Small intestine (tissue), 7 donors: ENCODE results near the gene SHROOM3. TPM values are rescaled to one million over a fixed set of nuclear protein-coding genes. Genes with fewer than 3 reads are reported as not detected.
"Not testable (repeated sequence)": the region's sequence is repeated elsewhere in the genome, so short reads cannot be mapped to it uniquely, and the experiment has no call there.

Source experiments
- DNase-seq, 2 donors: peaks; one replicate each; pipeline versions ENCODE4 v3.0.0 to v3.0.0-alpha.2; 2013
- FAIRE-seq: peaks from 2 replicates; lab custom pipeline; 2012; peaks lifted over from hg19 to GRCh38; lab: Jason Lieb, UNC
- H3K27ac ChIP-seq, 3 donors: one replicate each; pipeline ENCODE4 v1.5.1; 2013; ENCODE audit warnings: low read length in 2 of 3, mild to moderate bottlenecking in 2 of 3, control low read depth in 1 of 3, inconsistent platforms in 1 of 3, low read depth in 1 of 3, moderate library complexity in 1 of 3
- H3K27me3 ChIP-seq, 3 donors: one replicate each; pipeline ENCODE4 v1.6.1; 2013; ENCODE audit warnings: low read length in 3 of 3, inconsistent platforms in 1 of 3; ENCODE audit not compliant: control insufficient read depth in 3 of 3, insufficient read depth in 3 of 3
- H3K36me3 ChIP-seq, 3 donors: one replicate each; pipeline ENCODE4 v1.6.1; 2013; ENCODE audit warnings: low read length in 3 of 3, inconsistent platforms in 1 of 3, low read depth in 1 of 3, mild to moderate bottlenecking in 1 of 3, moderate library complexity in 1 of 3; ENCODE audit not compliant: control insufficient read depth in 3 of 3, insufficient read depth in 2 of 3
- H3K4me1 ChIP-seq, 3 donors: one replicate each; pipeline ENCODE4 v1.6.1; 2013; ENCODE audit warnings: low read length in 2 of 3, inconsistent platforms in 1 of 3, low read depth in 1 of 3, mild to moderate bottlenecking in 1 of 3, moderate library complexity in 1 of 3; ENCODE audit not compliant: control insufficient read depth in 3 of 3, insufficient read depth in 2 of 3
- H3K4me3 ChIP-seq, 3 donors: one replicate each; pipeline ENCODE4 v1.5.1; 2013; ENCODE audit warnings: low read length in 3 of 3, control low read depth in 1 of 3, inconsistent platforms in 1 of 3, low read depth in 1 of 3, mild to moderate bottlenecking in 1 of 3, moderate library complexity in 1 of 3
- H3K9me3 ChIP-seq, 2 donors: one replicate each; pipeline ENCODE4 v1.6.1; 2013; ENCODE audit warnings: low read depth in 1 of 2, low read length in 1 of 2; ENCODE audit not compliant: control insufficient read depth in 2 of 2, insufficient read depth in 1 of 2
- WGBS, 3 donors: extraction: QIAGEN DNeasy Blood & Tissue Kit; methylation state at CpG; one replicate each; pipeline ENCODE4 v1.1.7; 2013; 5-methylcytosine and 5-hydroxymethylcytosine counted together
- polyA plus RNA-seq, 4 donors: library from polyadenylated mRNA; stranded (reverse) in 3 of 4; unstranded in 1 of 4; fragments of 200-250 nt in 3 of 4; fragments of 120-200 nt in 1 of 4; gene quantifications; one replicate each; pipeline versions ENCODE4 v1.2.1 to v1.2.3, GENCODE V29; 2013
- donor health status: healthy with polysubstance abuse.
- donor health status: control.
- donor health status: control.
- donor health status: Bipolar disorder and iron deficiency.
- donor health status: healthy.

The SHROOM3 gene
- polyA plus RNA-seq, 4 donors, result 21.6 to 52.5 (median 27.8) TPM

GRCh38 chr4:76410636-76411035 lies 24.4 kb upstream of the SHROOM3 start:
- Histone ChIP-seq H3K4me1 (no peaks in the 10 kb centered on the region), H3K36me3 (no peaks in the 10 kb centered on the region), H3K27me3 (no peaks in the 10 kb centered on the region), H3K4me3 (no peak overlapping the region), H3K9me3 (no peaks in the 10 kb centered on the region), H3K27ac (peak overlapping the region in 1 of 3 donors; percentile 30)
- 53 to 66% (median 56%) methylated on average over 3 of the region's 3 CpGs for WGBS, 3 donors
- DNase-seq (peak in 1 of 2 donors; percentile 65), FAIRE-seq (no peak)

GRCh38 chr4:76420188-76420761 lies 14.8 kb upstream of the SHROOM3 start:
- no peak for FAIRE-seq
- Histone ChIP-seq H3K4me1 (peaks cover 0 to 3% (median 0%) of the 10 kb centered on the region in 3 donors), H3K27ac (no peak overlapping the region), H3K9me3 (peaks cover 0 to 2% of the 10 kb centered on the region in 2 donors), H3K36me3 (no peaks in the 10 kb centered on the region), H3K27me3 (peaks cover 0 to 4% (median 3%) of the 10 kb centered on the region in 3 donors), H3K4me3 (peak overlapping the region in 1 of 3 donors; percentile 51)
- DNase-seq, result no peak
- 65 to 82% (median 78%) methylated on average over 18 of the region's 18 CpGs for WGBS, 3 donors

GRCh38 chr4:76420762-76421581 lies 14.1 kb upstream of the SHROOM3 start, which contains the start of gene CCDC158:
TSS of gene CCDC158 (minus strand) at chr4:76421141. CDS start at chr4:76403207, 17,934 bp downstream.
- peaks cover 0 to 3% (median 0%) of the 10 kb centered on the region in 3 donors for H3K4me1 ChIP-seq
- DNase-seq, result peak in 1 of 2 donors; percentile 76
- peaks cover 0 to 4% (median 3%) of the 10 kb centered on the region in 3 donors for H3K27me3 ChIP-seq
- peak within 1 kb of the TSS in 2 of 3 donors; percentile 51 for H3K4me3 ChIP-seq
- WGBS, 3 donors, result 6 to 13% (median 12%) methylated on average over 58 to 79 of the region's 79 CpGs
- H3K36me3 ChIP-seq, result no peaks in the 10 kb centered on the region
- H3K9me3 ChIP-seq, result peaks cover 0 to 2% of the 10 kb centered on the region in 2 donors
- no peak within 1 kb of the TSS for H3K27ac ChIP-seq
- no peak for FAIRE-seq

GRCh38 chr4:76423159-76423558 lies 11.9 kb upstream of the SHROOM3 start:
- H3K4me3 ChIP-seq, H3K36me3 ChIP-seq, H3K9me3 ChIP-seq, H3K27ac ChIP-seq, DNase-seq, H3K4me1 ChIP-seq, H3K27me3 ChIP-seq, FAIRE-seq: not testable (repeated sequence)
- 91 to 97% (median 95%) methylated on average over 21 to 27 of the region's 27 CpGs for WGBS, 3 donors

- DNase-seq (no peak), FAIRE-seq (no peak)
- no peaks in the 10 kb centered on the region for H3K36me3 ChIP-seq
- peaks cover 0 to 2% of the 10 kb centered on the region in 2 donors for H3K9me3 ChIP-seq
- 40 to 51% (median 42%) methylated on average over 2 of the region's 2 CpGs for WGBS, 3 donors
- H3K4me1 ChIP-seq, result peaks cover 0 to 4% (median 3%) of the 10 kb centered on the region in 3 donors
- H3K27ac ChIP-seq, result no peak overlapping the region
- H3K4me3 ChIP-seq, result no peak overlapping the region
- H3K27me3 ChIP-seq, result peaks cover 0 to 1% (median 0%) of the 10 kb centered on the region in 3 donors
Measured at GRCh38 chr4:76426272-76426671, 8.8 kb upstream of the SHROOM3 start.

GRCh38 chr4:76429636-76430035 lies 5.4 kb upstream of the SHROOM3 start:
- Histone ChIP-seq H3K27ac (no peak overlapping the region), H3K36me3 (no peaks in the 10 kb centered on the region), H3K4me3 (no peak overlapping the region), H3K4me1 (peaks cover 0 to 4% (median 0%) of the 10 kb centered on the region in 3 donors), H3K27me3 (no peaks in the 10 kb centered on the region), H3K9me3 (no peaks in the 10 kb centered on the region)
- DNase-seq (no peak), FAIRE-seq (no peak)
- 89 to 100% (median 91%) methylated on average over 1 of the region's 1 CpG for WGBS, 3 donors

- DNase-seq, result peak; percentile 61 to 72
- no peaks in the 10 kb centered on the region for H3K27me3 ChIP-seq
- 27 to 37% (median 30%) methylated on average over 15 of the region's 15 CpGs for WGBS, 3 donors
- H3K27ac ChIP-seq, result no peak overlapping the region
- H3K36me3 ChIP-seq, result no peaks in the 10 kb centered on the region
- no peaks in the 10 kb centered on the region for H3K9me3 ChIP-seq
- H3K4me3 ChIP-seq, result no peak overlapping the region
- peak; percentile 41 for FAIRE-seq
- H3K4me1 ChIP-seq, result peaks cover 0 to 4% (median 0%) of the 10 kb centered on the region in 3 donors
Measured at GRCh38 chr4:76430519-76431388, 4.3 kb upstream of the SHROOM3 start.
